Stimulated activated CD8-positive, alpha-beta memory T cell treated with anti-CD3 and anti-CD28 coated beads, Interleukin-15, amount 100 ng/mL, for 4 hours (primary cell): ENCODE measurements around the gene SPRN.
"Not testable (repeated sequence)": the region's sequence is repeated elsewhere in the genome, so short reads cannot be mapped to it uniquely, and the experiment has no call there.

Experiments
- DNase-seq, 2 donors: peaks; one replicate each; pipeline ENCODE4 v3.0.0-alpha.2; 2020; ENCODE audit warnings: low read depth in 2 of 2

SPRN gene

GRCh38 chr10:133456041-133456951 lies 31.9 kb upstream of the SPRN start:
- no peak for DNase-seq

- no peak for DNase-seq
Observed at GRCh38 chr10:133455611-133456031, 31.2 kb upstream of the SPRN start.

DNA sequence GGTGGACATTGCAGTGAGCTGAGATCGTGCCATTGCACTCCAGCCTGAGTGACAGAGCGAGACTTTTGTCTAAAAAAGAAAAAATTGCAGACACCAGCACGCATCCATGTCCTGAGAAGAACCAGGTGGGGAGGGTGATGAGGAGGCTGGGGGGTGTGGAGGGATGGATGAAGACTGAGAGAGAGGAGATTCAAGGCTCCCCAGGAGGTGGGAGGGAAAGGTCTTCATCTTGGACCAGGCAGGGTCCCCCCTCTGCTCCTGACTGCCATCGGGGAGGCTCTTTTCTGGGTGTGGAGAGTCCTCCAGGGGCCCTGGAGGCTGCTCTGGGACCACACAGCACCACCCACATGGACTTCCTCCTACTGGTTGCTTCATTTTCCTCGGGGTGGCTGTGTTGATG lies 30.8 kb upstream of the SPRN start:
- no peak for DNase-seq

DNA sequence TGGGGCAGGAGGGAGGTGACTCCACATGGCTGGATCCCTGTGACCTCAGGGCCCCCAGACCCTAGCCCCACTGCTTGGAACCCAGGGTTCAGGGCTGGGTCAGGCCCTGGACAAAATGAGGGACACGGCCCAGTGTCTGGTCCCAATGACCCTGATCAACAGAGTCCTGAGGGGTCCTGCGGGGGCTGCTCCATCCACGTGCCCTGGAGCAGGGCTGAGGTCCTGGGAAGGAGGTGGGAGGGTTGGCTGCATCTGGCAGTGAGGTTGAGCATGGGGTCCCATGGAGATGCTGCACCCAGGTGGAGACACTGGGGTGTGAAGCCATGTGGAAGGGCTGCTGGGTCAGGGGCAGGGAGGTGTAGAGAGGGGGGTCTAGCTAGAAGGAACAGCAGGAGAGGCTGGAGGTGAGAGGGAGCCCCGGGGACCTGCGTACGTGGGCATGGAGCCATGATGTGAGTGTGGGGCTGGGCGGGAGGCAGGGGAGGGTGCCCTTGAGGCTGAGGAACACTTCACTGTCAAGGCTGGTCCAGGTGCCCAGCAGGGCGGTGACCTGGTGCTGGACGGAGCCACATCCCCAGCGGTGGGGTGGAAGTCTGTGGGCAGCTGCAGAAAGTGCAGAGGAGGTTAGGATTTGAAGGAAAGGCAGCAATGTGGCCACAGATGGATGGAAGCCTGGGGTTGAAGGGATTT lies 29.9 kb upstream of the SPRN start:
- DNase-seq: no peak

DNA sequence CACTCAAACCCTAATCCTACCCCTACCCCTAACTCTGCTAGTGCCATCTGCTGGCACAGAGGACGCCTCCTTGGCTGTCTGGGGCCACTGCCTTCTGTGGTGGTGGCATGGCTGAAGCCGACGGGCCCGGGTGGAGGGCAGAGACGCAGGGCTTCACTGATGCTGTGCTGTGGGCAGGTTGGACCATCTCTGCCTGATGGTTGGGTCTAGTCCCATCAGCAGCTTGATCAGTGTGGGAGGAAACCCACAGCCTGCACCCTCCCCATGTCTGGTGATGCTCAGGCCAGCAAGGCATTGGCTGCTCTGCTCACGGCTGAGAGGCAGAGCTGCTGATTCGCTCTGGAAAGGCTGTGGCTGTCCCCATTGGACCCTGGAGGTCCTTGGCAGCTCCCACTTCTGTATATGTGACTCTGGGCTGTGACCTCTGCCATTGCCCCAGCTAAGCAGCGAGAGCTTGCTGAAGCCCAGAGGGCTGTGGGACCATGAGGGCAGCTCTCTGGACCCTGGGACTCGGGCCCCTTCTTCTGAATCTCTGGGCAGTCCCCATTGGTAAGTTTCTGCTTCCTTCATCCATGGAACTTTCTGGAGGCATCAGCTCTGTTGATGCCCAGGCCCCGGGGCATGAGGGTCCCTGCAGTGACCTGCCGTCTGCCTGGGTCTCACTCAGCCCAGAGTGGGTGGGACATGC lies 29.2 kb upstream of the SPRN start, which contains the start of gene SCART1:
SCART1 (plus strand) TSS at position 430 of the 688 bp plus-strand sequence; CDS start at position 483, 53 bp downstream.
- DNase-seq: no peak

DNA sequence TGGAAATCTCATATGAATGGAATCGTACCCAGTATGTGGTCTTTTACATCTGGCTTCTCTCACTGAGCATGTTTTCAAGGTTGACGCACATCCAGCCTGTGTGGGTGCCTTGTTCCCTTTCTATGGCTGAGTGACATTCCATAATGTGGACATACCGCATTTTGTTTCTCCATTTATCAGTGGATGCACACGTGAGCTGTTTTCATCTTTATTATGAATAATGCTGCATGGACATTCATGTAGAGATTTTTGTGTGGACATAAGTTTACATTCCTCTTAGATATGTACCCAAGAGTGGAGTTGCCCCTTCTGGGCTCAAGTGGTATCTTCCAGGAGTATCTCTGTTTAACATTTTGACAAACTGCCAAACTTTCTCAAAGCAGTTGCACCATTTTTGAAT lies 28.0 kb upstream of the SPRN start:
- DNase-seq: no peak

DNA sequence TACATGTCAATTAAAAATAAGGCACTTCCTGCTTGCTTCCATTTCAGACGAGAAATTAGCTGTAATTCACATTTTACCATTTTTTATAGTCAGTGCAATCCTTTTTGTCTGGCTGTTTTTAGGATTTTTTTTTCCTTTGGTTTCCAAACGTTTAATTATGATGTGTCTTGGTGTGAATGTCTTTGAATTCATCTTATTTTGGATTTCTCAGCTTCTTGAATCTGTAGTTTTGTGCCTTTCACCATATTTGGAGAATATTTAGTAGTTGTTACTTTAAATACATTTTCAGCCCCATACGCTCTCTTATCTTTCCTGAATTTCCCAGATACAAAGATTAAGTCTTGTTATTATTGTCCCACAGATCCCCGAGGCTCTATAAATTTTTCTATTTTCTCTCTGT lies 26.9 kb upstream of the SPRN start:
- DNase-seq: no peak

DNA sequence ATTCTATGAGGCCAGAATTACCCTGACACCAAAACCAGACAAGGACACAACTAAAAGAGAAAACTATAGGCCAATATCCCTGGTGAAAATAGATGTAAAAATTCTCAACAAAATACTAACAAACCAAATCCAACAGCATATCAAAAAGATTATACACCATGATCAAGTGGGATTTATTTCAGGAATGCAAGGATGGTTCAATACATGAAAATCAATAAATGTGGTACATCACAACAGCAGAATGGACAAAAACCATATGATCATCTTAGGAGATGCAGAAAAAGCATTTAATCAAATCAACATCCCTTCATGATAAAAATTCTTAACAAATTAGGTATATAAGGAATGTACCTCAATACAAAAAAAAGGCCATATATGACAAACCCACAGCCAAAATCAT lies 23.7 kb upstream of the SPRN start:
- no peak for DNase-seq

- no peak for DNase-seq
Observed at GRCh38 chr10:133446979-133447378, 22.6 kb upstream of the SPRN start.

GRCh38 chr10:133445751-133446708 lies 21.6 kb upstream of the SPRN start:
- DNase-seq: no peak

GRCh38 chr10:133445268-133445732 lies 20.9 kb upstream of the SPRN start:
- no peak for DNase-seq

DNA sequence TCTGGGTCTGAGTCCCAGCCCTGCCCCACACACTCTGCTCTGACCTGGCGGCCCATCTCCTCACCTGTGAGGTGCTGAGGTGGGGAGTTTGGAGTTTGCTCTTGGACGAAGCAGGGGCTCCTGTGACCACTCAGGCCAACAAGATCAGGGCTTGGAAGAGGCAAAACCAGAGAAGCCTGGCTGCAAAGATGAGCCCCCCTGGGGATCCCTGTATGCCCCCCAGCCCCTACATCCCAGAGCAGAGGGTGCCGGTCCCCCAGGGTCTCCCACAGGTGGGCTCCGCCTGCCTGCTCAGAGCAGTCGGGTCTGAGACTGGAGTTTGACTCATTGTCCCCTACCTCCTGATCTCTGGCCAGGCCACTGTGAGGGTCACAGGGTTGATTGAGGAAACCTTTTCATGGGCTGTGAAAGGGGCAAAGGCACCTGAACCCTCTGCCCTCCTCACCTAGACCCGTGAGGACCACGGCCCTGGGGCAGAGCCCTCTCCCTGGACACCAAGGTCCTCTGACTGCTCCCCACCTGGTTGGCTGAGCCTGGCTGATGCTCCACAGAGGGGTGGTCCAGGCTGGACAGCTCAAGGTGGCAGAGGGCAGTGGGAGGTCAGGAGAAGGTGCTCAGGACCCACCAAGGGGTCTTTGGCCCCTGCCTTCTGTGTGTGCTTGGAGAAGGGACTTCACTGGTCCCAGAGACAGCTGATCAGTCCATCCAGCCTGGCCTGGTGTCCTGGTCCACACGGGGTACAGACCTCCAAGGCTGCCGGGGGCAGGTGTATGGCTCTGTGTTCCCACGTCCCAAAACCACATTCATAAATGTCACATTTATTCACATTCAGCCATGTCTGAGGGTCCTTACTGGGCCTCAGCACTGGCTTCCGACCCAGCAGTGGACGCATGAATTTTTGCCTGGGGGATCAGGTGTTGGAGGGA lies 20.2 kb upstream of the SPRN start:
- DNase-seq: no peak

GRCh38 chr10:133442967-133443924 lies 18.8 kb upstream of the SPRN start:
- DNase-seq: no peak

DNA sequence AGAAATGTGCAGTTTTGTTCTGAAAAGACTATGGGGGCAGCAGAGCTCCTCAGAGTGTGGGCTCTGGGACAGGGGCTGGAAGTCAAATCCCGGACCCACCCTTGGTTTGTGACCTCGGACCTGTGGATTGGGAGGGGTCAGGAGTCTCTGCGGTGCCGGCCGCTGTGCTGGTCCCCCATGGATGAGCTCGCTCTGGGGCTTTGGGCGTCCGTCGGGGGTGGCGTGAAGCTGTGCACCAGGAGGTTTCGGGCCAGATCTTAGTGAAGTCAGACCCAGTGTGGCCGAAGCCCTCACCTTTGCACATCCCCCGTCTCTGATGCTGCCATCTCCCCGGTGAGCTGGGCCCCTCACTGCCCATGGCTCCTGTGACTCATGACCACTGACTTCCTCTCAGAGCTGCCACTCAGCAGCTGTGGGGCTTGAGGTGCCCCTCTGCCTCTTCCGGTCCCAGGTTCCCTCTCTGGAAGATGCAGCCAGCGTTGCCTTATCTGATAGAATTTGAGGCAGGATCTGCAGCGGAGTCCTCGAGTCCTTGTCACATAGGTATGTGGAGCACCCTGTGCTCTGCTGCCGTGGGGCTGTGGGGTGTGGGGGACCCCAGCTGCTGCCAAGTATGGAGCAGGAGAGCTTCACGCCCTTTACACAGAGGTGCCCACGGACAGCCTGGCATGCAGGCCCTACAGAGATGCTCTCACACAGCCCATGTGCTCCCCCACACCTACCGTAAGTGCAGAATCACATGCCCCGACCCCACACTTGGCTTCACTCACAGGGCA lies 18.0 kb upstream of the SPRN start:
- no peak for DNase-seq

DNA sequence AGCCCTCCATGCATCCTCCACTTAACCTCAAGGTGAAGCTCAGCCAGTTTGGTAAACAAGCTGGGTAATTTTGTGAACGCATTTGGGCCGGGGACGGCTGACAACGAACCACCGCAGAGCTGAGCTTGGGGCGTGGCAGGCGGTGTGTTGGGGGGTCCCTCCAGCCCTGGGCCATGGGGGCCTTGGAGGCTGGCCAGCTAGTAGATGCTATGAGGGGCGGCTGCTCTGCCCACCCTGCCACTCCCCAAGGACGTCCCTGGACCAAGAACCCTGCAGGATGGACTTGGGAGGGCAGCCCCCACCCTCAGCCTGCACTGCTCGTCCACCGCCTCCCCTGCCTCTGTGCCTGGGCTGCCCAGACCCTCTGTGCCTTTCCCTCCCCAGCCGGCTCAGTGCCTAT lies 17.4 kb upstream of the SPRN start:
- DNase-seq: no peak

DNA sequence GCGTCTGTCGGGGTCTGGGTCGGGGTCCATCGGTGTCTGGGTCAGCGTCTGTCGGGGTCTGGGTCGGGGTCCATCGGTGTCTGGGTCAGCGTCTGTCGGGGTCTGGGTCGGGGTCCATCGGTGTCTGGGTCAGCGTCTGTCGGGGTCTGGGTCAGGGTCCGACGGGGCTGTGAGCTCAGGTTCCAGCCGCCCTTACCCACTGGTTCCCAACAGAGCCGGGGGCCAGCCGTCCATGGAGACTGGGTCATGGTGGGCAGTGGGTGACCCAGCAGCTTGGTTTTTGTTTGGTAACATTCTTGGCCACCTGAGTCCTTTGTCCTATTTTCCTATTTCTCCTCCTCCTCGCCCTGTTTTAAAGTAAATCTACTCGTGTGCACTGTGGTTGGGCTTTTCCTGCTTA lies 16.9 kb upstream of the SPRN start:
- not testable (repeated sequence) for DNase-seq

DNA sequence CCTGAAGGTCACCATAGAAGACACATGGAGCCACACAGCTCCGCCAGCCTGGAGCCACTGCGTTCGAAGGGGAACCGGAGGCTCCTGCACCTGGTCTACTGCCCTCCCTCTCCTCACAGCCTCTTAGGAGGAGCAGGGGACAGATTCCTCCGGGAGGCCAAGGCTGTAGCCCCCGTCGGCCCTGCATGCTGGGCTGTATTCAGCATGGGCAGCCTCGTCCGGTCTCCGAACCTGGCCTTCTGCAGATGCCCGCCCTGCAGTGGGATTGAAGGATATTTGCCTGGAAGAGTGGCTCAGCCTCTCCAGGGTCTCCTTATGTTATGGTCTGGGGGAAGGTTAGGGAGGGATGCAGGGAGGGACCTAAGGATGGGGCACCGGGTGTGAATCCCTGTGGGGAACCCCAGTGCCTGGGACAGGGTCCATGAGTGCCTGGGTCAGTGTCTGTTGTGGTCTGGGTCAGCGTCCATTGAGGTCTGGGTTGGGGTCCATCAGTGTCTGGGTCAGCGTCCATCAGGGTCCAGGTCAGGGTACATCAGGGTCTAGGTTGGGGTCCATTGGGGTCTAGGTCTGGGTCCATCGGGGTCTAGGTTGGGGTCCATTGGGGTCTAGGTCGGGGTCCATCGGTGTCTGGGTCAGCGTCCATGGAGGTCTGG lies 16.3 kb upstream of the SPRN start:
- DNase-seq: no peak
